GM19452 (cell line): ENCODE results near the gene TMEM181.

ENCODE experiments used
- ATAC-seq: cut with Tn5 transposase; IDR thresholded peaks from one replicate; pipeline ENCODE4 v1.9.1; 2021; ENCODE audit not compliant: unreplicated experiment

The TMEM181 gene

GRCh38 chr6:158684311-158684710 is 124.4 kb downstream of the TMEM181 start:
- no peak for ATAC-seq

GRCh38 chr6:158684745-158685324 is 124.9 kb downstream of the TMEM181 start:
- no peak for ATAC-seq
